Measurements from ENCODE around the gene ZNF18.

ZNF18 gene

DNA sequence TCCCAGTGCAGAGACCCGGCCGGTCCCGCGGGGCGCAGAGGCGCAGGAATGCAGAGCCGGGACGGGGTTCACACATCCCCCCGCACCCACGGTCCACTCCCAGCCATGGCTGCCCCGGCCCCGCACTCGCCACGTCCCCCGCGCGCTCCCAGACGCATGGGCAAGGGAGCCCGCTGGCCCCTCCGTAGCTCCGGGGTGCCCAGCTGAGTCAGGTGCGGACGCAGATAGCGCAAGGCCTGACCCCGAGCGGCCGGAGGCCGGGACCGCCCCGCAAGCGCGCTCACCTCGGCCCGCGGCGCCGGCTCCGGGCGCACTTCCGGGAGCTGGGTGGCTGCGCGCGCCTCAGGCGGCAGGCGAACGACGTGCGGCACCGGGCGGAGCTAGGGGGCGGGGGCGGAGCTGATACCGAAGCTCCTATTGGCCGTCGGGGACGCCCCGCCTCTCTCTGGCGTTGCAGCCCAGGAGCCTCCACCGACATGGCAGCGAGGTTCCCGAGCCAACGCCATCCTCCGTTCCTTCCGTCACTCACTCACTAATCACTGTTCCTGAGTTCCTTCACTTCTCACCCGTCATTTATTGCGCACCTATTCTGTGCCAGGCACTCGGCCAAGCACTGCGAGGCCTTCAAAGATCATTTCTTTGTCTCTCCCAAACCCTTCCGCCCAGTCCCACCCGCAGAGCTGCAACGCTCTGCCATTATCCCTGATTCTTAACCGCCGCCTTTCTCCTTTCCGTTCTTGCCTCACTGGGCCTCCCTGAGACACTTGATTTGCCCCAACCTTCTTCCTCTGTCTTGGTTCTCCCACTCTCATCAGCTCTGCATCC is at the start of gene ZNF18:
Gene ZNF18, minus strand, starts transcription at position 329 of the 825 bp plus-strand sequence. CDS start 4,646 bp downstream, outside the sequence.
- DNase-seq = peak; percentile 95

DNA sequence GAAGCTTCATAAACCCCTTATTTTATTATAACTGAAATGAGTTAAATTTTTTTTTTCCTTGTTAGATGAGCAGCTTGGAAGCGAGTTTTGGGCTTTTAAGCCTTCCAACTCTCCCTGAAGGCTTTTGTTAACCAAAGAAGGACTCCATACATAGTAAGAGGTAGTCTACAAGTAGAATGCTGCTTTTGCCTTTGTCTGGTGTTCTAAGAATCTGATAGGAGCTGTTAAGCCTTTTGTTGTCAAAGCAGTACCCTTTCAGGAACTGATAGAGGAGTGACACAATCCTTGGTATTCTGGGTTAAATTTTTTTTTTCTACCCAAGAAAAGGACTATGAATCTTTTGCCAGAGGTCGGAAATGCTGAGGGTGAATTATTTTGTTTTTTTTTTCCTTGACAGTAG is 49.5 kb upstream of the ZNF18 start:
- DNase-seq = no peak

DNA sequence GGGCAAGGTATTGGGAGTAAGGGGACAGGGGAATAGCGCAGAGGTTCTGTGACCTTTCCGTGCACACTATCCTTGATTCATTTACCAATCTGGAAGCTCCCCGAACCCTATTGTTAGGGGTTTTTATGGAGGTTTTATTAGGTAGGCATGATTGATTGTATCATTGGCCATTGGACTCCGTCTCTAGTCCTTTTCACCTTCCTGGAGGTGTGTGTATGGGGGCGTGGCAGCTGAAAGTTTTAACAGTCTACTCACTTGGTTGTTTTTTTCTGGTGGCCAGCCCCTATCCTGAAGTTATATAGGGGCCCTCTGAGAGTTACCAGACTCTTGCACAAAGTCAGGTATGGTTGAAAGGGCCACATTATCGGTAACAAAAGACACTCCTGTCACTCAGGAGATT is 46.4 kb upstream of the ZNF18 start:
- no peak for DNase-seq

DNA sequence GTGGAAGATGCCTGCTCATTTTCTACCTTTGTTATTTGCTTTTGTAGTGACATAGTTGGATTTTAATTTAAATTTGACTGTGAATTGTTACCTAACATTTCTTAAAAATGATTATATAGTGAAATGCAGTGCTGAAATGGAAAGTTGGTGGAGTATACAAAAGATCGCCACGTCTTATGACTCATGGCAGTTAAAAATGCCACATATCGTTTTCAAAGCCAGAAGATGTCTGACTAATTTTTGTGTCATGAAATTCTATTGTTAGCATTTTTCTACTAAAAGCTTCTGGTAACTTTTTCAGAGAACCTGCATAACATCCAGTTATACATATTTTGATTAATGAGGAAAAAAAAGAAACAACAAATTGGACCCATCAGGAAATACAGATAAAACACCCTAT is 44.0 kb upstream of the ZNF18 start:
- no peak for DNase-seq

- DNase-seq = no peak
Observed at GRCh38 chr17:12040478-12040877, 43.2 kb upstream of the ZNF18 start.

DNA sequence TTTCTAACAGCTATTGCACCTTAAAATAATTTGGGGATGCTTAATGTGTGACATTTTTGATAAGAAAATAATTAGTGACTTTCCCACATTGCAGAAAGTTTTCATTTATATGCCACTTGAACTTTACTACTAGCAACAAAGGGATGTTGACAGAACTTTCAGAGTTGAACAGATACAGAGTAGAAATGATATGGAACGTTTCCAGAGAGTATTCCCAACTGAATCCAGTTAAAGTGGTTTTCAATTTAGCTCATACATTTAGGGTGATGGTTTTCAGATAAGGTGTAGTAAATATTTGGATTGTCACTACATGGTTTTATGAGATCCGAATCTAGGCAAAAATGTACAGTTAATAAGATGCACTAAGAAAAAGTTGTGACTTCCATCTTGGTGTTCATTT is 40.7 kb upstream of the ZNF18 start:
- no peak for DNase-seq

GRCh38 chr17:12035673-12036072 is 38.4 kb upstream of the ZNF18 start:
- DNase-seq = no peak

GRCh38 chr17:12034538-12034937 is 37.3 kb upstream of the ZNF18 start:
- no peak for DNase-seq

DNA sequence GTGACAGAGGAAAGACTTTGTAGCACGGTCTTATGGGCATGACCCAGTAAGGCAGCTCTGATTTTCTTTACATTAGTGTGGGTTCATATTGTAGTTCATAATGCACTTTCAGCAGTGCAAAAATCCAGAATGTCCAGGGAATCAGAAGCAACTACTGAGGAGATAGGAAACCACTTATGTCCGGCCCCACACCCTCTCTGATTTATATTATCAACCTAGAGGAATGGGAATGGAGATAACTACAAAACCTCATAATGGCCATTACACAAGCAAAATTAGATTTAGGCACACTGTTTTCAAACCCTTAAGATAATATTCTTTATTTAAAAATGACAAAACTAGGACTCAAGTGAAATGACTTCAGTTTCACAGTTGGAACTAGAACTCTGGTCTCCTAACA is 31.3 kb upstream of the ZNF18 start:
- DNase-seq = no peak

GRCh38 chr17:12027658-12028057 is 30.4 kb upstream of the ZNF18 start:
- no peak for DNase-seq

- DNase-seq = no peak
Observed at GRCh38 chr17:12024327-12024726, 27.1 kb upstream of the ZNF18 start.

DNA sequence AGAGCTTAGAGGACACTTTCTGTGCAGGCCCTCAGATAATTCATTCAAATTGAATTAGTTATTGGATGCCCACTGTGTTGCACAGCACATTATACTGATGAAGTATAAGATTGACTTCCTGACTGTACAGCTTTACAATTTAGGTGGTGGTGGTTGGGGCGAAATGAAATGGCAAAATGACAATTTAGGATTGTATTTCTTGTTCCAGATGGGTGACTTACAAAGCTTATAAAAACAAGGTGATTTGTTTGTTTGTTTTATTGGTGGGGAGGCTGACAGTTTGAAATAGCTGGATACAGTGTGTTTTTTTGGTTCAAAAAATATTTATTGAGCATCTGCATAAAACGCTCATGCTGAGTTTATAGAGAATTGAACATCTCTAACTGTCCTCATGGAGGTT is 25.0 kb upstream of the ZNF18 start:
- no peak for DNase-seq

GRCh38 chr17:12021623-12022140 is 24.4 kb upstream of the ZNF18 start:
- no peak for DNase-seq

GRCh38 chr17:12020642-12021622 is 23.7 kb upstream of the ZNF18 start, which contains the start of gene MAP2K4:
MAP2K4 (plus strand) TSS chr17:12020877; CDS start chr17:12020887, 10 bp downstream.
- DNase-seq = peak; percentile 88

DNA sequence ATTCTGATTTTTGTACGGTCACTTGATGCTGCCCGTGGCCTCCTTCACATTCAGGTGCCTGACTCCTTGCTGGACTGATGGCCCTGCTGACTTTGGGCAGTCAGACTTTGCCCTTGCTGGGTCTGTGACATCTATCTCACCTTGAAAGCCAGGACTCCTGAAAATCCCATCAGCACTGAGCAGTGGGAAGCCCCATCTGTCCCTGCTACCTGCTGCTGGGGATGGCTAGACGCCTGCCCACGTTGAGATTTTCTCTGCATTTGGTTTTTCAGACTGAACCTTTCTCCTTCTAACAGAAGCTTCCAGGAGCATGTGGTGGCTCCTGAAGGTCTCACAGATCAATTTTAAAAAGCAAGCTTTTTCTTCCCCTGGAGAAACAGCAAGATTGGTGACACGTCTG is 10.2 kb upstream of the ZNF18 start:
- no peak for DNase-seq

DNA sequence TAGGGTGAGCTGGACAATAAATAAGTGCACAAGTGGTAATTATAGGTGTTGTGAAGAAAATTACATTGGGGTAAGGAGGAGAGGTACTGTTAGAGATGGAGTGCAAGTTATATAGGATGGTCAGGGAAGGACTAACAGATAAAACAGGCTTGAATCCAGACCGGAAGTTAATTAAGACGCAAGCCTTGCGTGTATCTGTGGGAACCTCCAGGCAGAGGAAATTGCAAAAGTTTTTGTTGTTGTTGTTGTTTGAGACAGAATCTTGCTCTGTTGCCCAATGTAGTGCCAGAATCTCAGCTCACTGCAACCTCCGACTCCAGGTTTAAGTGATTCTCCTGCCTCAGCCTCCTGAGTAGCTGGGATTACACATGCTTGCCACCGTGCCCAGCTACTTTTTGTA is 2.4 kb upstream of the ZNF18 start:
- DNase-seq = no peak

- no peak for DNase-seq
Observed at GRCh38 chr17:11997972-11998233, 628 bp upstream of the ZNF18 start.

DNA sequence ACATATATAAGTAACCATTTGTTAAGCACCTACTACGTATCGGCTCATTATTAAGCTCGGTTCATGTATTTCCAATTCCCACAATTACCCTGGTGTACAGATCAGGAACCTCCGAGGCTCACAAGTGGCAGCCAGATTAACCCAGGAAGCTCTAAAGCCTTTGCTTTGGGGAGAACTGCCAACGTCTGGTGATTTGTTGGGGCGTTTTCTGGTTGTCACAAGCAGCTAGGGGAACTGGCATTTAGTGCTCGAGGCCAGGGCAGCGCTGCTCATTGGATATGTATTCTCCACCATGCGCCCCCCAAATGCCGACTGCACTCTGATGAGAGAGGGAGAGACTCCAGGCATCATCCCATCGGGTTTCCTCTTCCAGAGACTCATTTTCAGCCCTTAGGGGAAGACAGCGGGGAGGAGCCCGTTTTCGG is 541 bp downstream of the ZNF18 start:
- DNase-seq = peak; percentile 47

DNA sequence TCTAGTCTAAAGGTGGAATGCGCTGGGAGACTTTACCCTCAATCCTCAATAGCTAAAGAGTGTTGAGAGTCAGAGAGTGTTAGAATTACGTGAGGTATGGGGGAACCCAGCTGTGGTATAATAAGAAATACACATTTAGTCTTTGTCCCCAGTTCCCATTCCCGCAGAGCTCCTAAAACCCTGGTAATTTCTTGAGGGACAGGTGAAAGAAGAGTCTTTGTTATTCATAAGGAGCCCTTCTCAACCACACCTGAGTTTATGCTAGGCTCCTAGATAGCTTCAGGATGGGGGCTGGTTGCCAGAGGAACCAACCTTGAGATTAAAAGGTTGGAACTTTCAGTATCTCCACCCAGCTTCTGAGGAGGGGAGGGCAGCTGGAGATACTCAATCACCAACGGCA is 5.8 kb downstream of the ZNF18 start:
- no peak for DNase-seq

DNA sequence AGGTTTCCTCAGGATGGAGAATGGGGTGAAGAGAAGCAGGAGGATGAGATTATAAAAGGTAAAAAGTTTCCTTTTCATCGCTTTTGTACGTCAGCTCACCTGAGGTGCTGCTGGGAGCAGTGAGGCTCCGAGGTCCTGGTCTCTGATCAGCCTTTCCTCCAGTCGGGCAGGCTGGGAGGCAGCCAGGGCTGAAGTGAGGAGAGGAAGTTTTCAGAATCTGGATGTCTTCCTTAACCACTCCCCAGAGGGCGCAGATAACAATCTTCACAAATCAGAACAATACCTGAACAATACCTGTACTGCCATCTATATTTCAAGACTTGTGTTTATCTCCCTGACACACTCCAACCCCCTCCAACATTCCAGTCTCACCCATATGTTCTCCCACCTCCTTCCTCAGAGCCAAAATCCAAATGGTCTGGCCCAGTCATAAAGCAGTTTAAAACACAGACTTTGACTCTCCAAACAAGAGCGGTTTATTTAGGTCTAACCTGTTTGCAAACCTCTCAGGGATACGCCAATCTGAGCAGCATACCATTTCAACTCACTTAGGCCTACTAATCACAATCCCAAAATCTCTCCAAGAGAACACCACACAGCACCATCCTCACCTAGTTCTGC is 6.8 kb downstream of the ZNF18 start:
- DNase-seq = no peak

DNA sequence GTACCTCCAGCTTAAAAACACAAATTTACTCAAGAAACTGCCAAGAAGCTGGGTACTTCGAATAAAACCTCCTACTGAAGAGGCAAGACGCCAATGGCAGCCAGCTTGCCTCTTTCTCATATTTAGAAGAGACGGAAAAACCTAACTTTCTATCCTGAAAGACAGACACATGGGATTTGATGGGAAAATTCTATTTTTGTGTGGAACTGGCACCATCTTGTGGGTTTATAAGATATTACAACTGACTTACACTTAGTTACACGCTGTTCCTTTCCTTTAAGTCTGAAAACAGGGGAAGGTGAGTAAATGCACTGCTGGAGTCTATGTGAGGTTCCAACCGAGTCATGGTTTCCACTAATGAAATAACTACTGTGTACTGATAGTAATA is 10.3 kb downstream of the ZNF18 start:
- no peak for DNase-seq

GRCh38 chr17:11986179-11986941 is 10.9 kb downstream of the ZNF18 start:
- DNase-seq = no peak

DNA sequence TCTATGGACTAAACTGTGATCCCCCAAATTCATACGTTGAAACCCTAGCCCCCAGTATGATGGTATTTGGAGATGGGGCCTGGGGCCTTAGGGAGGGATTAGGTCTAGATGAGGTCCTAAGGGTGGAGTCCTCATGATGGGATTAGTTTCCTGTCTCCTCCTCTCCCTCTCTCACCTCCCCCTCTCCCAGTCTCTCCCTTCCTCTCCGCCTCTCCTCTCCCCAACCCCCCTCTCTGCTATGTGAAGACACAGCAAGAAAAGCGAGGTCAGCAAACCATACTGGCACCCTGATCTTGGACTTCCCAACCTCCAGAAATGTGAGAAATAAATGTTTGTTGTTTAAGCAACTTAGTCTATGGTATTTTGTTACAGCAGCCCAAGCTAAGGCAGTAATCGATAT is 15.4 kb downstream of the ZNF18 start:
- no peak for DNase-seq

All from stimulated activated naive CD4-positive, alpha-beta T cell treated with Interleukin-2 at 50 U/mL for 16 hours (primary cell).